Measurements from ENCODE around the gene TSHZ2.
"Not testable (repeated sequence)": the region's sequence is repeated elsewhere in the genome, so short reads cannot be mapped to it uniquely, and the experiment has no call there.

The TSHZ2 gene

DNA sequence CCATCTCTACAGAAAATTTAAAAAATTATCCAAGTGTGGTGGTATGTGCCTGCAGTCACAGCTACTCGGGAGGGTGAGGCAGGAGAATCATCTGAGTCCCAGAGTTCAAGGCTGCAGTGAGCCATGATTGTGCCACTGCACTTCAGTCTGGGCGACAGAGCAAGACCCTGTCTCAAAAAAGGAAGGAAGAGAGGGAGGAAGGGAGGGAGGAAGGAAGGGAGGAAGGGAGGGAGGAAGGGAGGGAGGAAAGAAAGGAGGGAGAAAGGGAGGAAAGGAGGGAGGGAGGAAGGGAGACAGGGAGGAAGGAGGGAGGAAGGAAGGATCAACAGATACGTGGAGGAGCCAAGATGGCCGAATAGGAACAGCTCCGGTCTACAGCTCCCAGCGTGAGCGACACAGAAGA, 531.4 kb downstream of the TSHZ2 start:
- DNase-seq, result no peak
- intact Hi-C loops (cut with DNase I), result no loop called here

DNA sequence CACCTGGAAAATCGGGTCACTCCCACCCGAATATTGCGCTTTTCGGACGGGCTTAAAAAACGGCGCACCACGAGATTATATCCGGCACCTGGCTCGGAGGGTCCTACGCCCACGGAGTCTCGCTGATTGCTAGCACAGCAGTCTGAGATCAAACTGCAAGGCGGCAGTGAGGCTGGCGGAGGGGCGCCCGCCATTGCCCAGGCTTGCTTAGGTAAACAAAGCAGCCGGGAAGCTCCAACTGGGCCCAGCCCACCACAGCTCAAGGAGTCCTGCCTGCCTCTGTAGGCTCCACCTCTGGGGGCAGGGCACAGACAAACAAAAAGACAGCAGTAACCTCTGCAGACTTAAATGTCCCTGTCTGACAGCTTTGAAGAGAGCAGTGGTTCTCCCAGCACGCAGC, 531.9 kb downstream of the TSHZ2 start:
- DNase-seq, result peak in 1 of 42 donors; percentile 1
- intact Hi-C loops (cut with DNase I), result not testable (repeated sequence)

DNA sequence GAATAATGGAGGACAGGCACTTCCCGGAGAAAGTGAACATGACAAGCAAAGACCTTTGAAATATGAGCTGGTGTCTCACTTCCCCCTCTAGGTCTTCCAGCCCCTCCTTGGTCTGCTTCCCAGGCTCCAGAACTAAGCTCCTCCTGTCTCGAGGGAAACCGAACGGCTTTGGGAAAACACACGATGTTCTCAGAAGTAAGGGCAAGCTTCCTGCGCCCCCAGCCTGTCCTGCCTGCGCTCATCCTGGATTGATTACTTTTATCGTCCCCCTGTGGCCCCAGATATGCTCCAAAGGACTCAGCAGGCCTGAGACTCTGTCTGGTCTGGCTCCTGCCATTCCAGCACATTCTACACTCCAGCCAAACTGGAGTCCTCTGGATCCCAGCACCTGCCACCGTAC, 538.1 kb downstream of the TSHZ2 start:
- intact Hi-C loops (cut with DNase I), result no loop called here
- peak in 1 of 42 donors; percentile 3 for DNase-seq

DNA sequence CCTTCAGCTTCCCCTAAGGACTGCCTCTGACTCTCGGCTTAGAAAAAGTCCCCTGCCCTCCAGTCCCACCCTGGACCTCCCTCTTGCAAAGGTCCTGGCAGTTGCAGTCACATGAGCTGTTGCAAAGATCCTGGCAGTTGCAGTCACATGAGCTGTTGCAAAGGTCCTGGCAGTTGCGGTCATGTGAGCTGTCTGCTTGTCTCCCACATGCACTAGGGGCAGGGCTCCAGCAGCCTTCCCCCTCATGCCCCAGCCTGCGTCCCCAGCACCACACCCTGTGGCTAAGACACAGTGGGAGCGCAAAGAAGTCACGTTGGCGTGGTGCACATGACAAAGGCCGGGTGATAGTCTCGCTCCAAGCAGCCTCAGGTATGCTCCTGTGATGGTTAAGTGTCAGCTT, 538.5 kb downstream of the TSHZ2 start:
- intact Hi-C loops (cut with DNase I), result no loop called here
- peak in 2 of 42 donors; percentile 22 to 33 for DNase-seq

DNA sequence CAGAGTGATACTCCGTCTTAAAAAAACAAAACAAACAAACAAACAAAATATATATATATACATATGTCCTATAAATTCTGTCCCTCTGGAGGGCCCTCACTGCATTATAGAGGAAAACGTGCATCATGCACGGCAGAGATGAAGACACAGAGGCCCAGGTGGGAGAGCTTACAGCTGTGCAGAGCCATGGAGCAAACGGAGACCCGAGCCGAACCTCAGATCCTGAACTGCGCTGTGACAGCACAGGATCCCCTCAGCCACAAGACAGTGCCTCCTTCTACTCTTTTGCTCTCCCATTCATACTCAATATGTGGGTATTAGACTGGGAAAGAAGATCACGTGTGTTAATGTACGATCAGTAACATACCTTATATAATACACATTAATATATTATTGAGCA, 539.9 kb downstream of the TSHZ2 start:
- intact Hi-C loops (cut with DNase I), result no loop called here
- peak in 2 of 42 donors; percentile 27 to 38 for DNase-seq

DNA sequence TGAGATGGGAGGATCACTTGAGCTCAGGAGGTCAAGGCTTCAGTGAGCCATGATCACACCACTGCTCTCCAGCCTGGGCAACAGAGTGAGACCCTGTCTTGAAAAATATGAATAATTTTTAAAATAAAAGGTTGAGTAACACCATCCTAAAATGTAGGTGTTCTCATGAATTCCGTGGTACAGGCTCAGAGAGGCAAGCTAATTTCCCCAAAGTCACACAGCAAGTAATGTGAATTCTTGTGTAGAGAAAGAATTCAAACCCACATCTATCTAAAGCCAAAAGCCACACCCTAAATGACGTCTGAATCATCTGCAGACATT, 541.0 kb downstream of the TSHZ2 start:
- peak in 2 of 42 donors; percentile 9 to 41 for DNase-seq
- intact Hi-C loops (cut with DNase I), result no loop called here

DNA sequence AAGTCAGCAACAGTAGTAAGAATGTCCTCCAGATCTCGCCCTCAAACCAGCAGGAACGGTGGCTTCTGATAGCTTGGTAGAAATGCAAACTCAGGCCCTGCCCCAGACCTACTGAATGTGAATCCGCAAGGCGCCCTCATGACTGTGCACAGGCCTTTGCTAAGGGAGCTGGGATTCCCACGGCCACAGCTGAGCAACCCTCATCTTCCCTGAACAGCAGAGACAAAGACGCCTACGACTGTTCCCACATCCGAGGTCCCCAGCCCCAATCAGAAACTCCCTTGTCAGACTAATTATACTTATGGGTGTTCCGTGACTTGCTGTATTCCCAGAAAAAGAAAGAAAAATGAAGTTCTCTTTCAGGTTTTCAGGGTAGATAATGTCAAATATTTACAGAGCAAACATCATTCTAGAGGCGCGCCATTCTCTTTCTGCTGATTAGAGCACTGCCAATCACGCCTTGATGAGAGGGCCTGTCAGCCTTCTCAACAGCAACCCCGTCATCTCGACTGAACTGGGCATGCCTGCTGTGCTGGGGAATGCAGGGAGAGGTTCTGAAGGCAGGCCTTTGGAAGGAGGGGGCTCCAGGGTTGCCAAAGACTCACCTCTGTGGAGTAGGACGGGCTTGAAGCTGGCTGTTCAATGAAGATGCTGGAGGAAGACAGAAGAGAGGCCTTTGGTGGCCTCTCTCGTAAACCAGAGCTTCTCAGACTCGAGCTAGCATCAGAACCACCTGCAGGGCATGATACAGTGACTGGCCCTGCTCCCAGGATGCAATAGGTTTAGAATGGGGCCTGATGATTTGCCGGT, 541.5 kb downstream of the TSHZ2 start:
- DNase-seq, result peak; percentile 23 to 85 (median 62)
- intact Hi-C loops (cut with DNase I), result no loop called here

DNA sequence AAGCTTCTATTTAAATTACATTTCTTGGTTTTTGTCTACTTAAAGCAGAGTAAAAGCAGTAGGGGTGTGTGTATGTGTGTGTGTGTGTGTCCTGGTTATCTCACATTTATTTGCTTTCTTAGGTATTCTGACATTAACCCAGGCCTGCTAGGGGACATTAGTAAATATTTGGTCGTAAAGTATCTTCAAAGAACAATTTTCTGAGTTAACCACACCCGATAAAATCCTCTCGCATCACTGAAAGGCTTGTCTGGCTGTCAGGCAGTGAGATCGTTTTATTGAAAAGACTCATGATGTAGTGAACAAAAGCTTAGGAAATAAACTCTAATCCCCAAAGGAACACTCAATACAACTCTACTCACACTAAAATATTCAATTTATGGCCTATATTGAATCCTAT, 543.6 kb downstream of the TSHZ2 start:
- intact Hi-C loops (cut with DNase I), result no loop called here
- no peak for DNase-seq

DNA sequence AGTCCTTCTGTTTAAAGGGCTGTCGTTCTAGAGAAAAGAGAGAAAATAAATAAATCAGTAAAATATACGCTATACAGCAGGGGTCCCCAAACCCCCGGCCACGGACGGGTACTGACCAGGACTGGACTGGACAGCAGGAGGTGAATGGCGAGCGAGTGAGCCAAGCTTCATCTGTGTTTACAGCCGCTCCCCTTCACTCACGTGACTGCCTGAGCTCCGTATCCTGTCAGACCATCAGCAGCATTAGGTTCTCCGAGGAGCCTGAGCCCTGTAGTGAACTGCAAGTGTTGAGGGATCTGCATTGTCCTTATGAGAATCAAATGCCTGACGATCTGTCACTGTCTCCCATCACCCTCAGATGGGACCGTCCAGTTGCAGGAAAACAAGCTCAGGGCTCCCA, 545.0 kb downstream of the TSHZ2 start:
- intact Hi-C loops (cut with DNase I), result no loop called here
- peak in 1 of 42 donors; percentile 32 for DNase-seq

DNA sequence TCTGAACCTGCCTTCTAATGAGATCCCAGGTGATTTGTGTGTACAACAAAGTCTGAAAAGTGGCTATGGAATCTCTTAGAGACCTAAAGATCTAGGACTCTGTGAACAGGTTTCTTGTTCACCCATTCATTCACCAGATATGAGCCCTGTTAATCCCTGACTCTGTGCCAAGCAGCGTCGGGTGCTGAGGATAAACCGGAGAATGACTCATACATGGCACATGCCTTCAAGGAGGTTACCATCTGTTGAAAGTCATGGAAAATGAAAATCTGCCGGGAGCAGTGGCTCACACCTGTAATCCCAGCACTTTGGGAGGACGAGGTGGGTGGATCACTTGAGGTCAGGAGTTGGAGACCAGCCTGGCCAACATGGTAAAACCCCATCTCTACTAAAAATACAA, 549.3 kb downstream of the TSHZ2 start:
- intact Hi-C loops (cut with DNase I), result not testable (repeated sequence)
- peak in 6 of 42 donors; percentile 10 to 41 (median 20) for DNase-seq

DNA sequence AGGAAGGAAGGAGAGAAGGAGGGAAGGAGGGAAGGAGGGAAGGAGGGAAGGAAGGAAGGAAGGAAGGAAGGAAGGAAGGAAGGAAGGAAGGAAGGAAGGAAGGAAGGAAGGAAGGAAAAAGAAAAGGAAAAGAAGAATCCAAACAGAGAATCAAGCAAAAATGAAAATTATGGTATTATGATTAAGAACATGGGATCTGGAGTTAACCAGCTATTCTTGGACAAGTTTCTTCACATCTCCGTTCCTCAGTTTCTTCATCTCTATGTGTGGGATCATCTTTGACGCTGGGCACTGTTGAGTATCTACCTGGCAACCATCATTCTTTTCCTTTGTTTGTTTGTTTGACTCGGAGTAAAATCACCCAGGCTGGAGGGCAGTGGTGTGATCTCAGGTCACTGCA, 549.9 kb downstream of the TSHZ2 start:
- DNase-seq, result no peak
- intact Hi-C loops (cut with DNase I), result no loop called here

DNA sequence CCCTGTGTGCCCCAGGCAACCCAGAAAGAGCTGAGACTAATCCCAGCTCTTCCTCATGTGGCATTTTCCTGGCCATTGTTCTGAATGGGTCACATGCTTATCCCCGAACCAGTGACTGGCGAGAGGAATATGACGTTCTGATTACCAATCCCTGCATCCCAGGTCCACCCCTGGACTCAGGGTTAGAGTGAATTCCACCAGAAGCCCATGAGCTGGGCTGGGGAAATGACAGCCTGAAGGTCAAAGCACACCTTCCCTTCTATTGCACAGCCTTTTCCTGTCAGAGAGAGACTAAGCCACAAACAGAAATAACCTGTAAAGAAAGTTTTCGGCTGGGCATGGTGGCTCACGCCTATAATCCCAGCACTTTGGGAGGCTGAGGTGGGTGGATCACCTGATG, 550.5 kb downstream of the TSHZ2 start:
- intact Hi-C loops (cut with DNase I), result no loop called here
- no peak for DNase-seq

DNA sequence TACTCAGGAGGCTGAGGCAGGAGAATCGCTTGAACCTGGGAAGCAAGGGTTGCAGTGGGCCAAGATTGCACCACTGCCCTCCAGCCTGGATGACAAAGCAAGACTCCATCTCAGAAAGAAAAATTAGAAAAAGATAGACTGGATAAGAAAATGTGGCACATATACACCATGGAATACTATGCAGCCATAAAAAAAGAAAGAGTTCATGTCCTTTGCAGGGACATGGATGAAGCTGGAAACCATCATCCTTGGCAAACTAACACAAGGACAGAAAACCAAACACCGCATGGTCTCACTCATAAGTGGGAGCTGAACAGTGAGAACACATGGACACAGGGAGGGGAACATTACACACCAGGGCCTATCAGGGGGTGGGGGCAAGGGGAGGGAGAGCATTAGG, 551.5 kb downstream of the TSHZ2 start:
- DNase-seq, result peak in 1 of 42 donors; percentile 14
- intact Hi-C loops (cut with DNase I), result not testable (repeated sequence)

DNA sequence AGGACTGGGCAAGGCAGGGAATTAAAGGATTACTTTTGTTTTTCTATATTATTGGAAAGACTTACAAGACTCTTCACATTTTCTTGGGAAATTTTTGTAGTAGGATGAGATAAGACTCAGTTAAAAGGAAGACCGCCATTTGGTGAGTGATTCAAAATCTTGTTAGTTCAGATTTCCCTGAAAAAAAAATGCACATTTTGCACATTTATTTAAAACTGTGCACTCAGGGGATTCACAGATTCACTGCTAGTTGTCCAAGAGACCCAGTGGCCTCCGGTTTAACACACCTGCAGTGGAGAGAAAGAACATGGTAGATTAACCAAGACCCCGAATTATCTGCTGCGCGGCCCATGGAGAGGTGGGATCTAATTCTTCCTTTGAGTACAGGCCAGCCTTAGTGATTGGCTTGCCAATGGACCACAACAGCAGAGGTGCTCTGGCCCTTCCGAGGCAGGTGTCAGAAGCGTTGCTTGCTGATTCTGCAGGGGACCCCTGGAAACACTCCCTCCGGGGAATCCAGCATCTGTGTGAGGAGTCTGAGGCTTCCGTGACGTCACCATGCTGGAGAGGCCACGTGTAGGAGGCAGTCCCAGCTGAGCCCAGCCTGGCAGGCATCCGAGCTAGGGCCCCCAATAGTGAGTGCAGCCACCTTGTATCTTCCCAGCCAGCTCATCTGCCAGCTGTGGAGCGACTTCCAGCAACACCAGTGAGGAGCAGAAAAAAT, 552.6 kb downstream of the TSHZ2 start:
- intact Hi-C loops (cut with DNase I), result no loop called here
- peak in 2 of 42 donors; percentile 27 to 36 for DNase-seq

DNA sequence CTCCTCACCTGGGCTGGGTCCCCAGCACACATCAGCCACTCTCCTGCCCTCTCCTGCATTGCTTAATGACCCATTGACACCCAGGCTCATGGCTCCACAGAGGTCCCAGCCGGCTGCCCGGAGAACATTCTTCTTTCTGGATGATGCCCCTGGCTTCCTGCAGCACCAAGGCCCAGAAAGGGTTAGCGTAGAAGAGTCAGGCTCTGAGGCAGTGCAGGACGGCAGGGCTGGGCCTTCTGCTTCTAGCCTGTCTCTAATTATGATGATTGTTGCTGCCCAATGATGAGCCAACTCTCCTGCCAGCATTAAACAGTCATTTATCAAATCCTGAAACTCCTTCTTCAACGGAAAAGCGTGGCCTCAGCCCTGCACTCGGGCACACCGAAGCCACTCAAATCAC, 555.0 kb downstream of the TSHZ2 start:
- DNase-seq, result peak in 1 of 42 donors; percentile 38
- intact Hi-C loops (cut with DNase I), result no loop called here

DNA sequence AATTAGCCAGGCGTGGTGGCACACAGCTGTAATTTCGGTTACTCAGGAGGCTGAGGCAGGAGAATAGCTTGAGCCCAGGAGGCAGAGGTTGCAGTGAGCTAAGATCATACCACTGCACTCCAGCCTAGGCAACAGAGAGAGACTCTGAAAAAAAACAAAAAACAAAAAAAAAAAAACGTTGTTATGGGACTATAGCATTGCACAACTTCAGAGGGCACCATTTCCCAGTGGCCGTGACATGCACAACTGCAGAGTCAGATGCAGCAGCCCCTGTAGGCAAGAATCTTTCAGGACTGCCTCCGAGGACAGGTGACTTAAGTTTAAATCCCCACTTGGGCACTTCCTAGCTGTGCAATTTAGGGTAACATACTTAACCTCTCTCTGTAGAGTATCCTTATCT, 557.5 kb downstream of the TSHZ2 start:
- intact Hi-C loops (cut with DNase I), result no loop called here
- no peak for DNase-seq

DNA sequence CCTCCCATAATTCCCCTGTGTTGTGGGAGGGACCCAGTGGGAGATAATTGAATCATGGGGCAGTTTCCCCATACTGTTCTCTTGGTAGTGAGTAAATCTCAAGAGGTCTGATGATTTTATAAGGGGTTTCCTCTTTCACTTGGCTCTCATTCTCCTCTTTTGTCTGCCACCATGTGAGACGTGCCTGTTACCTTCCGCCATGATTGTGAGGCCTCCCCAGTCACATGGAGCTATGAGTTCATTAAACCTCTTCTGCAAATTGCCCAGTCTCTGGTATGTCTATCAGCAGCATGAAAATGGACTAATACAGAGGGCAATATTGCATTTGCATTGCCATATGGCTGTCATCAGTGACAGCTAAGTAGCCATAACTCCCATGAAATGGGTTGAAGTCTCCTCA, 558.3 kb downstream of the TSHZ2 start:
- intact Hi-C loops (cut with DNase I), result no loop called here
- no peak for DNase-seq

DNA sequence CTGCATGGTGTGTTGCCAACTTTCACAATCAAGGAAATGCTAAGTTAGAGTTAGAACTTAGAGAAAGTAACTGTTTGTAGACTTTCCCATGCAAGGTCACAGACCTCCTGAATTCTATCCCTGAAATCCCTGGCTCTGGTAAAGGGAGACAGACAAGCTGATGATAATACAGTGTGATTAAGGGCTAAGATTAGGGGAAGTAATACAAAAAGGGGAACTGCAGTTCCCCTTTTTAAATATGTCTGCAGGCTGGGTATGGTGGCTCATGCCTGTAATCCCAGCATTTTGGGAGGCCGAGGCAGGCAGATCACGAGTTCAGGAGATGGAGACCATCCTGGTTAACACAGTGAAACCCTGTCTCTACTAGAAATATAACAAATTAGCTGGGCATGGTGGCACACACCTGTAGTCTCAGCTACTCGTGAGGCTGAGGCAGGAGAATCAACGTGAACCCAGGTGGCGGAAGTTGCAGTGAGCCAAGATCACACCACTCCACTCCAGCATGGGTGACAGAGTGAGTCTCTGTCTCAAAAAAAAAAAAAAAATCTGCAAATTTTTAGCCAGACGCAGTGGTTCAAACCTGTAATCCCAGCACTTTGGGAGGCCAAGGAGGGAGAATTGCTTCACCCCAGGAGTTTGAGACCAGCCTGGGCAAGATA, 560.6 kb downstream of the TSHZ2 start:
- DNase-seq; intact Hi-C loops (cut with DNase I): not testable (repeated sequence)

DNA sequence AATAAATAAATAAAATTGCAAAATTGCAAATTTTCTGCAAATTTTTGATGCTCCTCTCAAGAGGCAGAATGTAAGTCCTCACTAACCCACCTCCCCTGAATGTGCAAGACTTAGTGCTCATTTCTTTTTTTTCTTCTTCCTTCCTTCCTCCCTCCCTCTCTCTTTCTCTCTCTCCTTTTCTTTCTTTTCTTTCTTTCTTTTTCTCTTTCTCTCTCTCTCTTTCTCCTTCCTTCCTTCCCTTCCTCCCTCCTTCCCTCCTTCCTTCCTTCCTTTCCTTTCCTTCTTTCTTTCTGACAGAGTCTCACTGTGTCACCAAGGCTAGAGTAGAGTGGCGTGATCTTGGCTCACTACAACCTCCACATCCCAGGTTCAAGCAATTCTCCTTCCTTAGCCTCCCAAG, 561.3 kb downstream of the TSHZ2 start:
- no peak for DNase-seq
- intact Hi-C loops (cut with DNase I), result no loop called here

DNA sequence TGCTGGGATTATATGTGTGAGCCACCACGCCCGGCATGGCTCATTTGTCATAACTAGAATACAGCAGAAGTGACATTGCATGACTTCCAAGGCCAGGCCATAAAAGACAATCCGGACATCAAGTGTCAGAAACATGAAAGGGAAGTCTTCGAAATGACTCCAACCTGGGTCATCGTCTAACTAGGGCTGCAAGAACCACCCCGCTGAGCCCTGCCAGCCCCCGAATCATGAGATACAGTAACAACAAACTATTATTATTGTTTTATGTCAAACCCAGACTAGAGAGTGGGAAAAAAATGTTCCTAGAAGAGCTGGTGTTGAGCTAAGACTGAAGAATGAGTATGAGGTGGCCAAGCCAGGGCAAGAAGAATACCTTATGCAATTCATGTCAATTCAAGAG, 561.9 kb downstream of the TSHZ2 start:
- no peak for DNase-seq
- intact Hi-C loops (cut with DNase I), result no loop called here

All from head of caudate nucleus (tissue), 42 donors.